H1 (cell line): ENCODE measurements around the gene KRTAP4-2. TPM values are rescaled to one million over a fixed set of nuclear protein-coding genes. Genes with fewer than 3 reads are reported as not detected.

ENCODE experiments used
- CTCF ChIA-PET: fragments of 300-600 bp; sonication (Branson Sonifier 250); formaldehyde crosslinking; loops from one replicate; lab custom pipeline; 2021; ENCODE audit not compliant: partially characterized antibody; lab: Charles Lee
- POLR2A ChIA-PET: fragments of 300-600 bp; sonication (Branson Sonifier 250); formaldehyde crosslinking; loops from one replicate; lab custom pipeline; 2021; ENCODE audit warnings: inconsistent platforms; ENCODE audit not compliant: partially characterized antibody; lab: Charles Lee
- DNase-seq, 2 experiments: peaks; one replicate each; pipeline versions ENCODE4 v3.0.0 to v3.0.0-alpha.2; 2010 to 2022; ENCODE audit warnings: low spot score in 2 of 2, low read depth in 1 of 2, mixed read lengths in 1 of 2
- FAIRE-seq: peaks from 2 replicates; lab custom pipeline; 2011; peaks lifted over from hg19 to GRCh38; lab: Jason Lieb, UNC
- H2AFZ ChIP-seq: 2 replicates; pipeline ENCODE4 v1.8.1; 2012; ENCODE audit warnings: low read length, inconsistent platforms
- H2AK5ac ChIP-seq: 2 replicates; pipeline ENCODE4 v1.6.1; 2013; ENCODE audit warnings: low read depth, low read length
- H2BK120ac ChIP-seq: replicated peaks from 2 replicates; pipeline ENCODE3; 2013; ENCODE audit warnings: low read depth, low read length, inconsistent platforms
- H2BK12ac ChIP-seq: 2 replicates; pipeline ENCODE4 v1.6.1; 2013; ENCODE audit warnings: low read depth, low read length
- H2BK15ac ChIP-seq: 2 replicates; pipeline ENCODE4 v1.6.1; 2013; ENCODE audit warnings: low read length
- H2BK20ac ChIP-seq: 2 replicates; pipeline ENCODE4 v1.6.1; 2013; ENCODE audit warnings: low read length
- H2BK5ac ChIP-seq: 2 replicates; pipeline ENCODE4 v1.6.1; 2013; ENCODE audit warnings: low read depth, low read length
- H3K14ac ChIP-seq: 2 replicates; pipeline ENCODE4 v1.6.1; 2013; ENCODE audit warnings: inconsistent platforms; ENCODE audit not compliant: insufficient read length
- H3K18ac ChIP-seq: 2 replicates; pipeline ENCODE4 v1.6.1; 2013; ENCODE audit warnings: low read length; ENCODE audit errors: extremely low read depth
- H3K23ac ChIP-seq: 2 replicates; pipeline ENCODE4 v1.6.1; 2013; ENCODE audit warnings: inconsistent platforms; ENCODE audit not compliant: insufficient read length
- H3K23me2 ChIP-seq: 2 replicates; pipeline ENCODE4 v1.6.1; 2013; ENCODE audit warnings: low read depth, low read length
- H3K27ac ChIP-seq: 2 replicates; pipeline ENCODE4 v1.6.1; 2011; ENCODE audit warnings: low read depth, low read length, inconsistent platforms
- H3K27me3 ChIP-seq, 4 experiments: replicated peaks in 1 of 4; 1 replicate in 1 of 4; 2 replicates in 3 of 4; pipeline versions ENCODE4 v1.6.1 to v1.8.1; 2011 to 2013; ENCODE audit warnings: low read length in 3 of 4, mild to moderate bottlenecking in 3 of 4, inconsistent platforms in 2 of 4, mixed read lengths in 2 of 4, moderate library complexity in 1 of 4; ENCODE audit not compliant: control insufficient read depth in 3 of 4, insufficient read depth in 3 of 4; ENCODE audit errors: extremely low read depth in 1 of 4
- H3K36me3 ChIP-seq, 4 experiments: 2 replicates each; pipeline versions ENCODE4 v1.6.1 to v1.8.1; 2011 to 2013; ENCODE audit warnings: mild to moderate bottlenecking in 4 of 4, low read length in 3 of 4, moderate library complexity in 2 of 4, control low read depth in 1 of 4, inconsistent platforms in 1 of 4; ENCODE audit not compliant: insufficient read depth in 4 of 4, control insufficient read depth in 2 of 4
- H3K4ac ChIP-seq: replicated peaks from 2 replicates; pipeline ENCODE3; 2013; ENCODE audit warnings: low read length, low read depth, mixed read lengths, inconsistent platforms; ENCODE audit not compliant: insufficient read length
- H3K4me1 ChIP-seq, 4 experiments: replicated peaks in 1 of 4; 1 replicate in 1 of 4; 2 replicates in 3 of 4; pipeline versions ENCODE4 v1.6.1 to v1.8.1; 2011 to 2013; ENCODE audit warnings: low read length in 3 of 4, inconsistent platforms in 2 of 4, mixed read lengths in 1 of 4; ENCODE audit not compliant: insufficient read depth in 4 of 4, control insufficient read depth in 3 of 4
- H3K4me2 ChIP-seq, 2 experiments: 2 replicates each; pipeline versions ENCODE4 v1.6.1 to v1.8.1; 2011 to 2013; ENCODE audit warnings: low read depth in 2 of 2, low read length in 2 of 2, control low read depth in 1 of 2, inconsistent platforms in 1 of 2, mild to moderate bottlenecking in 1 of 2; ENCODE audit not compliant: insufficient read depth in 1 of 2
- H3K4me3 ChIP-seq, 4 experiments: fragments of 200-600, 300-600 bp in 1 of 4; sonication (generic), shearing (Covaris generic), sonication (Bioruptor Twin) in 1 of 4; 2 replicates each; pipeline versions ENCODE4 v1.5.1 to v1.8.1; 2011 to 2016; ENCODE audit warnings: low read length in 4 of 4, low read depth in 3 of 4, control low read depth in 2 of 4, inconsistent platforms in 2 of 4, mild to moderate bottlenecking in 2 of 4, mixed read lengths in 1 of 4, moderate library complexity in 1 of 4; ENCODE audit not compliant: insufficient read depth in 2 of 4; ENCODE audit errors: extremely low read depth in 1 of 4
- H3K56ac ChIP-seq: replicated peaks from 2 replicates; pipeline ENCODE3; 2013; ENCODE audit warnings: low read depth, mild to moderate bottlenecking, mixed read lengths, low read length, inconsistent platforms; ENCODE audit not compliant: insufficient read length
- H3K79me1 ChIP-seq: 2 replicates; pipeline ENCODE4 v1.6.1; 2013; ENCODE audit warnings: low read depth, low read length, control low read depth
- H3K79me2 ChIP-seq, 2 experiments: 2 replicates each; pipeline versions ENCODE4 v1.6.1 to v1.8.1; 2012 to 2013; ENCODE audit warnings: low read length in 2 of 2, mild to moderate bottlenecking in 2 of 2, inconsistent platforms in 1 of 2; ENCODE audit not compliant: insufficient read depth in 2 of 2, control insufficient read depth in 1 of 2
- H3K9ac ChIP-seq, 4 experiments: replicated peaks in 1 of 4; 1 replicate in 1 of 4; 2 replicates in 3 of 4; pipeline versions ENCODE4 v1.6.1 to v1.8.1; 2011 to 2013; ENCODE audit warnings: low read depth in 3 of 4, low read length in 3 of 4, control low read depth in 2 of 4, mild to moderate bottlenecking in 2 of 4, moderate library complexity in 2 of 4, inconsistent platforms in 1 of 4; ENCODE audit errors: extremely low read depth in 1 of 4
- H3K9me3 ChIP-seq, 2 experiments: 2 replicates each; pipeline versions ENCODE4 v1.6.1 to v1.8.1; 2012 to 2013; ENCODE audit warnings: mild to moderate bottlenecking in 2 of 2, moderate library complexity in 2 of 2, control low read depth in 1 of 2, inconsistent platforms in 1 of 2, low read depth in 1 of 2, low read length in 1 of 2, mixed read lengths in 1 of 2; ENCODE audit not compliant: insufficient read depth in 2 of 2
- H4K20me1 ChIP-seq, 2 experiments: replicated peaks in 1 of 2; 2 replicates each; pipeline versions ENCODE3 to v1.8.1; 2011 to 2013; ENCODE audit warnings: inconsistent platforms in 2 of 2, low read length in 2 of 2, mild to moderate bottlenecking in 1 of 2; ENCODE audit not compliant: insufficient read depth in 2 of 2, control insufficient read depth in 1 of 2
- H4K5ac ChIP-seq: 2 replicates; pipeline ENCODE4 v1.6.1; 2013; ENCODE audit warnings: low read length, low read depth, mixed read lengths, inconsistent platforms; ENCODE audit not compliant: insufficient read length
- H4K8ac ChIP-seq: 2 replicates; pipeline ENCODE4 v1.8.0; 2013; ENCODE audit warnings: mild to moderate bottlenecking, moderate library complexity, low read length, inconsistent platforms; ENCODE audit not compliant: insufficient read depth; ENCODE audit errors: extremely low read depth
- H4K91ac ChIP-seq: replicated peaks from 2 replicates; pipeline ENCODE3; 2013; ENCODE audit warnings: low read length, mixed read lengths, inconsistent platforms; ENCODE audit not compliant: insufficient read length
- ATF2 ChIP-seq: IDR thresholded peaks from 2 replicates; pipeline ENCODE4 v1.6.1; 2012; ENCODE audit warnings: low read length, inconsistent platforms
- CHD2 ChIP-seq: IDR thresholded peaks from 2 replicates; pipeline ENCODE4 v1.6.1; 2012; ENCODE audit warnings: low read length, improper control_type of control experiment
- HDAC6 ChIP-seq: IDR thresholded peaks from one replicate; pipeline ENCODE4 v1.7.1; 2012; ENCODE audit warnings: low read depth, mild to moderate bottlenecking, inconsistent platforms, low read length, moderate library complexity
- KDM1A ChIP-seq: fragments of 200-600, 300-600 bp; sonication (generic); IDR thresholded peaks from 2 replicates; pipeline ENCODE4 v1.7.1; 2016; ENCODE audit warnings: mild to moderate bottlenecking, low read length, borderline replicate concordance
- NANOG ChIP-seq: IDR thresholded peaks from 2 replicates; pipeline ENCODE4 v1.6.1; 2011; ENCODE audit warnings: low read length, low read depth, mild to moderate bottlenecking, inconsistent platforms; ENCODE audit not compliant: insufficient read depth, poor library complexity, severe bottlenecking
- RNF2 ChIP-seq: fragments of 200-900, 300-1000 bp; sonication (generic); IDR thresholded peaks from 2 replicates; pipeline ENCODE4 v1.7.1; 2016; ENCODE audit warnings: borderline replicate concordance, low read depth, mild to moderate bottlenecking, antibody characterized with exemption, low read length; ENCODE audit not compliant: poor library complexity, severe bottlenecking; ENCODE audit errors: missing control alignments
- RXRA ChIP-seq: IDR thresholded peaks from 2 replicates; pipeline ENCODE4 v1.6.1; 2011; ENCODE audit warnings: low read depth, mild to moderate bottlenecking, low read length, moderate library complexity; ENCODE audit not compliant: insufficient read depth
- ZNF274 ChIP-seq: IDR thresholded peaks from 2 replicates; pipeline ENCODE4 v1.7.0; 2012; ENCODE audit warnings: low read length, borderline replicate concordance; ENCODE audit errors: extremely low read depth
- WGBS, 2 experiments: shearing (Covaris generic) in 1 of 2; methylation state at CpG; one replicate each; pipeline versions ENCODE4 v1.1.6 to v1.1.7; 2013 to 2015; ENCODE audit warnings: low lambda C conversion rate in 2 of 2, mixed read lengths in 2 of 2, inconsistent platforms in 1 of 2, low coverage in 1 of 2, missing lambda C conversion rate in 1 of 2; ENCODE audit not compliant: insufficient replicate concordance in 2 of 2, insufficient coverage in 1 of 2, insufficient read length in 1 of 2; ENCODE audit errors: extremely low coverage in 1 of 2, missing lambda C conversion rate in 1 of 2; 5-methylcytosine and 5-hydroxymethylcytosine counted together
- polyA plus RNA-seq, 7 experiments: library from polyadenylated mRNA; depleted of rRNA in 3 of 7; stranded (reverse) in 5 of 7; unstranded in 2 of 7; fragments of >200 nt in 5 of 7; fragments of 200-250 nt in 2 of 7; gene quantifications; 1 replicate in 5 of 7; 2 replicates in 1 of 7; 4 replicates in 1 of 7; pipeline versions ENCODE4 v1.2.1 to v1.2.3, GENCODE V29; 2011 to 2013; ENCODE audit warnings: missing spikeins in 2 of 7, mixed read lengths in 2 of 7
- total RNA-seq: library from RNA; stranded (reverse); fragmentation: NEBNext Ultra II Directional; extraction: Animal tissue kit (Norgen Biotek cat#: 25700); gene quantifications from 2 replicates; pipeline ENCODE4 v1.2.1, GENCODE V29; 2021

Gene KRTAP4-2
- total and polyA plus RNA-seq, 2 of the 8 experiments (the other 6 are each of a cell fraction or from before 2014, with no cell fraction given): not detected

- Histone ChIP-seq H3K56ac (no peak overlapping the region), H3K4me1 (no peaks in the 10 kb centered on the region), H3K23me2 (peaks cover 2% of the 10 kb centered on the region; the same call in 1 of the 2 replicates), H3K36me3 (no peaks in the 10 kb centered on the region), H2BK5ac (no peak overlapping the region), H4K91ac (no peak overlapping the region), H4K20me1 (no peaks in the 10 kb centered on the region), H2BK120ac (no peak overlapping the region), H3K79me1 (no peaks in the 10 kb centered on the region), H3K18ac (no peak overlapping the region), H4K5ac (no peak overlapping the region), H2AK5ac (no peak overlapping the region), H2AFZ (no peak overlapping the region), H3K4ac (no peak overlapping the region), H2BK20ac (no peak overlapping the region), H3K79me2 (no peaks in the 10 kb centered on the region), H3K4me3 (no peak overlapping the region), H2BK15ac (no peak overlapping the region), H3K23ac (no peak overlapping the region), H3K9ac (no peak overlapping the region), H3K27ac (no peak overlapping the region), H3K4me2 (no peak overlapping the region), H3K9me3 (no peaks in the 10 kb centered on the region), H3K14ac (no peak overlapping the region), H3K27me3 (no peaks in the 10 kb centered on the region), H4K8ac (no peak overlapping the region), H2BK12ac (no peak overlapping the region)
- WGBS, 2 experiments: 92% methylated on average over 4 of the region's 4 CpGs; no CpG with 5 or more reads in 1 of the 2 experiments
- TF ChIP-seq ZNF274 (no peak), NANOG (no peak), RNF2 (no peak), KDM1A (no peak), HDAC6 (no peak), RXRA (no peak), ATF2 (no peak), CHD2 (no peak)
- POLR2A ChIA-PET: no interaction called here
- FAIRE-seq (no peak), DNase-seq (no peak)
- CTCF ChIA-PET: interaction anchor here (0.9 kb wide), 1 partner anchor 9 kb away, joined by 3 read pairs; no protein-coding TSS in a partner anchor
Observed at GRCh38 chr17:41150026-41150425, 28.0 kb downstream of the KRTAP4-2 start.
